ENCODE data around the gene HIF1A.

Gene HIF1A

DNA sequence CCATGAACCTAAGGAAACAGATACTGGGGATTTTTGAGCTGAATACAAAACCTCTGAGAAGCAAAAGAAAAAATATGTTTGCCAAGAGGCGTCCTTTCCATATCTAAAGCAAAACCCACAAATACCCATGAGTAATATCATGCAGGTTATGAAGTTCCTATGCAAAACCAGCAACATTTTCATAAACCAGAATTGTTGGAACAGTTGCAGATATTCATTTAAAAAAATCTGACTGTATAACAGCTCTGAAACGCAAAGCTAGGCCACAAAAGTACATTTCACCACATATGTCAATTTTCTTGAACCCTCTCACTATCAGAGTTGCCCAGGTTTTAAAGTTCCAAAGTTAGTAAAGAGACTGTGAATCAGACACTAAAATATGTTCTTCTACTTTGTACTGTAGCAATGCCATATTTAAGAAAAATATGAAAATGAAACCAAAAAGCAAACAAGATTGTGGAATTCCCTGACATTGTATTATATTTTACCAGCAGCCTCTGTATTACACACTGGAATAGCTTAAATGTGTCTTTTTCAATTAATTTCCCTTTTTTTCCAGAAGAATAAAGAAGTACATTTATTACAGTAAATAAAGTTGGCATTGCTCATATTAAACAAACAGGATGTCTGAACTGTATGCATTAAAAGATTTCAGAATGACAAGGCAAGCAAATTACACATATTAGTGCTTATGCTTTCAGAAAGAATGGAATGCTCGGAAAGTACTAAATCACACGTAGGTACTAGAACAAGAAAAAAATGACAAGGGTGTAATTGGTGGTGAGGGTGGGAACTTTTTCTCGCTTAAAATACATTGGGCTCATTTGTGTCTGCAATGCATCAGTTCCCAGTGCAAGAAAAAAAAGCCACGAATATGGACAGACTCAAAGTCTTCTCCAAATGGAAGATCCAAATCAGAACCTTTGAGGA lies 33.6 kb upstream of the HIF1A start:
- Histone ChIP-seq H3K4me1 (ENCODE audit: insufficient read depth, low read length, severe bottlenecking) (peaks cover 39% of the 10 kb centered on the region), H3K9me3 (ENCODE audit: low read length) (peaks cover 4% of the 10 kb centered on the region; the same call in 1 of the 2 replicates), H3K79me2 (ENCODE audit: insufficient read depth, low read length) (no peaks in the 10 kb centered on the region), H3K27me3 (ENCODE audit: insufficient read depth, low read length) (no peaks in the 10 kb centered on the region), H3K4me3 (ENCODE audit: low read depth, low read length, poor library complexity, severe bottlenecking) (peak overlapping the region; percentile 8), H2AFZ (ENCODE audit: low read length) (peak overlapping the region; percentile 99), H3K9ac (ENCODE audit: low read length) (peak overlapping the region; percentile 33), H3K27ac (ENCODE audit: low read depth, low read length, poor library complexity, severe bottlenecking) (peak overlapping the region; percentile 65), H3F3A (ENCODE audit: insufficient read depth, low read length) (no peaks in the 10 kb centered on the region), H4K20me1 (ENCODE audit: insufficient read depth, low read length) (no peaks in the 10 kb centered on the region), H3K9me2 (ENCODE audit: low read depth, low read length) (no peaks in the 10 kb centered on the region), H3K4me2 (ENCODE audit: low read length) (peak overlapping the region; percentile 47), H3K36me3 (ENCODE audit: insufficient read depth, low read length) (no peaks in the 10 kb centered on the region)
- no peak for TF ChIP-seq EZH2 (IDR thresholded peaks at IDR 0.05; ENCODE audit: borderline replicate concordance, low read length)
- TF ChIP-seq, protein P1, sequence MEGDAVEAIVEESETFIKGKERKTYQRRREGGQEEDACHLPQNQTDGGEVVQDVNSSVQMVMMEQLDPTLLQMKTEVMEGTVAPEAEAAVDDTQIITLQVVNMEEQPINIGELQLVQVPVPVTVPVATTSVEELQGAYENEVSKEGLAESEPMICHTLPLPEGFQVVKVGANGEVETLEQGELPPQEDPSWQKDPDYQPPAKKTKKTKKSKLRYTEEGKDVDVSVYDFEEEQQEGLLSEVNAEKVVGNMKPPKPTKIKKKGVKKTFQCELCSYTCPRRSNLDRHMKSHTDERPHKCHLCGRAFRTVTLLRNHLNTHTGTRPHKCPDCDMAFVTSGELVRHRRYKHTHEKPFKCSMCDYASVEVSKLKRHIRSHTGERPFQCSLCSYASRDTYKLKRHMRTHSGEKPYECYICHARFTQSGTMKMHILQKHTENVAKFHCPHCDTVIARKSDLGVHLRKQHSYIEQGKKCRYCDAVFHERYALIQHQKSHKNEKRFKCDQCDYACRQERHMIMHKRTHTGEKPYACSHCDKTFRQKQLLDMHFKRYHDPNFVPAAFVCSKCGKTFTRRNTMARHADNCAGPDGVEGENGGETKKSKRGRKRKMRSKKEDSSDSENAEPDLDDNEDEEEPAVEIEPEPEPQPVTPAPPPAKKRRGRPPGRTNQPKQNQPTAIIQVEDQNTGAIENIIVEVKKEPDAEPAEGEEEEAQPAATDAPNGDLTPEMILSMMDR (IDR thresholded peaks at IDR 0.05; ENCODE audit: low read length): no peak

DNA sequence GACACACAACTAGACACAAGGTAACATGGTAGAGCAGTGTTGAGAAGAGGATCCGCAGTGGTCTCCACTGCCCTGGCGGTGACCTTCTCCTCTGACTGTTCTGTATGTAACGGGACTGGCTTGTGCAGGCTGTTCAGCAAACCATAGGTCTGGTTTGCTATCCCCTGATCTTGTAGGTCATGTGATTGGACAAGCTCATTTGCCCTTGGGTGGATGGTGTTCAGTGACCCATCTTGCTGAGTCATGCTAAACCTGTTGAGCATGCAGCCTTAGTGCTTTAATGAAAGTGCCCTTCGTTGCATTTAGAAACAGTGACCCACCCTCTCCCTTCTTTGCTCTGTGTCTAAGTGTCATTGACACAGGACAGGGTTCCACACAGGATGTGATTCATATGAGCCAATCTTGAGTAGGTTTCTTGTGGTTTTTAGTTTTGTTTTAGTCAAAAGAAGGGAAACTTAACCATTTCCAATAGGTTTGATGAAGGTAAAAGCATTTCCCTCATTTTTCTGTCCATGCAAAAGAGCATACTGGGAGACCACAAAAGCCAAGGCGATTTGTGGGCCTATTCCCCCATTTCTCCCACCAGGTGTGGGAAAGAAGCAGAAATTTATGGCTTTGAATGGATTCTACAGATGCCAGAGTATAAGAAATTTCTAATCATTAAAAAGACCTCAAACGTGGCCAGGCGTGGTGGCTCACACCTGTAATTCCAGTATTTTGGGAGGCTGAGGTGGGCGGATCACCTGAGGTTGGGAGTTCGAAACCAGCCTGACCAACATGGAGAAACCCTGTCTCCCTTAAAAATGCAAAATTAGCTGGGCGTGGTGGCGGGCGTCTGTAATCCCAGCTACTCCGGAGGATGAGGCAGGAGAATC lies 32.6 kb upstream of the HIF1A start:
- TF ChIP-seq EZH2 (IDR thresholded peaks at IDR 0.05; ENCODE audit: borderline replicate concordance, low read length): no peak
- TF ChIP-seq, protein P1 (IDR thresholded peaks at IDR 0.05; ENCODE audit: low read length): no peak
- Histone ChIP-seq H4K20me1 (ENCODE audit: insufficient read depth, low read length) (no peaks in the 10 kb centered on the region), H3F3A (ENCODE audit: insufficient read depth, low read length) (no peaks in the 10 kb centered on the region), H3K27me3 (ENCODE audit: insufficient read depth, low read length) (no peaks in the 10 kb centered on the region), H3K79me2 (ENCODE audit: insufficient read depth, low read length) (no peaks in the 10 kb centered on the region), H3K36me3 (ENCODE audit: insufficient read depth, low read length) (no peaks in the 10 kb centered on the region), H3K27ac (ENCODE audit: low read depth, low read length, poor library complexity, severe bottlenecking) (peak overlapping the region; percentile 65), H2AFZ (ENCODE audit: low read length) (peak overlapping the region; percentile 99), H3K4me1 (ENCODE audit: insufficient read depth, low read length, severe bottlenecking) (peaks cover 45% of the 10 kb centered on the region), H3K9me3 (ENCODE audit: low read length) (peaks cover 4% of the 10 kb centered on the region; the same call in 1 of the 2 replicates), H3K9ac (ENCODE audit: low read length) (no peak overlapping the region), H3K9me2 (ENCODE audit: low read depth, low read length) (no peaks in the 10 kb centered on the region), H3K4me3 (ENCODE audit: low read depth, low read length, poor library complexity, severe bottlenecking) (no peak overlapping the region), H3K4me2 (ENCODE audit: low read length) (peak overlapping the region; percentile 47; the same call in 1 of the 2 replicates)

DNA sequence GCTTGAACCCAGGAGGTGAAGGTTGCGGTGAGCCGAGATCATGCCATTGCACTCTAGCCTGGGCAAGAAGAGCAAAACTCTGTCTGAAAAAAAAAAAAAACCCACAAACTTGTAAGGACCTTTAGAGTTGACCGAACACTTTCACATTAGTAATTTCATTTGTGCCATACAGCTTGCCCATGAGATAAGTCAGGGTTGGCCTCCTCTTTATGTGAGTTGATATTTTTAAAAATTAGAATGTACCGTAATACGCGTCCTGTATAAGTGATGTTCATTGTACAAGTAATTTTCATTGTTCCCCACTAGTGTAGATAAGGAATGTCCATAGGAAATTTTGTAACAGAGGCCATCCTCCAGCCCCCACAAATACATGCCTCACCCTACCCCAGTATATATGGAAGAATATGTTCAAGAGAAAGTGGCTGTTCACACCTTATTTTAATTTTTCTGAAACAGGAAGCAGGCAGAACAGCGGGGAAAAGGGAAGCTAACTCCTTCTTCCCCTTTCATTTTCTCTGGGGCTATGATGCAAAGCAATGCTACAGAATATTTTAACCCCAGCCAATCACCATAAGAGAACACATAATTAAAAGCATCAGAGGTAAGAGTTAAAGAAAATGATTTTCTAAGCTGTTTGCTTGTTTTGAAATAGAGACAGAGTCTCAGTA lies 31.9 kb upstream of the HIF1A start:
- H3K9ac ChIP-seq (ENCODE audit: low read length): no peak overlapping the region
- H3K4me1 ChIP-seq (ENCODE audit: insufficient read depth, low read length, severe bottlenecking): peaks cover 45% of the 10 kb centered on the region
- no peaks in the 10 kb centered on the region for H3K27me3 ChIP-seq (ENCODE audit: insufficient read depth, low read length)
- peaks cover 4% of the 10 kb centered on the region; the same call in 1 of the 2 replicates for H3K9me3 ChIP-seq (ENCODE audit: low read length)
- H2AFZ ChIP-seq (ENCODE audit: low read length): peak overlapping the region; percentile 83
- no peaks in the 10 kb centered on the region for H3F3A ChIP-seq (ENCODE audit: insufficient read depth, low read length)
- H3K4me3 ChIP-seq (ENCODE audit: low read depth, low read length, poor library complexity, severe bottlenecking): peak overlapping the region; percentile 7
- peak overlapping the region; percentile 61 for H3K27ac ChIP-seq (ENCODE audit: low read depth, low read length, poor library complexity, severe bottlenecking)
- H3K4me2 ChIP-seq (ENCODE audit: low read length): peak overlapping the region; percentile 35
- no peaks in the 10 kb centered on the region for H4K20me1 ChIP-seq (ENCODE audit: insufficient read depth, low read length)
- TF ChIP-seq, protein P1 (IDR thresholded peaks at IDR 0.05; ENCODE audit: low read length): no peak
- no peak for TF ChIP-seq EZH2 (IDR thresholded peaks at IDR 0.05; ENCODE audit: borderline replicate concordance, low read length)
- no peaks in the 10 kb centered on the region for H3K36me3 ChIP-seq (ENCODE audit: insufficient read depth, low read length)
- no peaks in the 10 kb centered on the region for H3K79me2 ChIP-seq (ENCODE audit: insufficient read depth, low read length)
- H3K9me2 ChIP-seq (ENCODE audit: low read depth, low read length): no peaks in the 10 kb centered on the region
